Effector memory CD8-positive, alpha-beta T cell (primary cell): ENCODE data around the gene STARD3.

ENCODE experiments used
- ATAC-seq: fragments of 150-1000 bp; cut with Tn5 transposase; replicated peaks from 2 replicates; pipeline ENCODE4 v1.10.0; 2021; ENCODE audit warnings: mild to moderate bottlenecking, moderate library complexity
- DNase-seq, 3 experiments: peaks; one replicate each; pipeline ENCODE4 v3.0.0; 2021
- H3K27ac Mint-ChIP-seq, 2 donors: one replicate each; pipeline ENCODE4 v1.8.0; 2022; ENCODE audit warnings: mild to moderate bottlenecking in 2 of 2, mixed read lengths in 2 of 2, moderate library complexity in 2 of 2
- H3K27me3 Mint-ChIP-seq, 2 donors: one replicate each; pipeline ENCODE4 v1.8.0; 2022; ENCODE audit warnings: mixed read lengths in 2 of 2
- H3K36me3 Mint-ChIP-seq: one replicate; pipeline ENCODE4 v1.8.0; 2022; ENCODE audit warnings: mild to moderate bottlenecking, moderate library complexity, mixed read lengths; ENCODE audit not compliant: insufficient read depth
- H3K4me1 Mint-ChIP-seq, 2 donors: one replicate each; pipeline ENCODE4 v1.8.0; 2022; ENCODE audit warnings: low read depth in 2 of 2, mixed read lengths in 2 of 2
- H3K4me3 Mint-ChIP-seq, 2 donors: one replicate each; pipeline ENCODE4 v1.8.0; 2022; ENCODE audit warnings: mild to moderate bottlenecking in 2 of 2, mixed read lengths in 2 of 2, moderate library complexity in 2 of 2
- H3K9me3 Mint-ChIP-seq, 2 donors: one replicate each; pipeline ENCODE4 v1.8.0; 2022; ENCODE audit warnings: mixed read lengths in 2 of 2

The STARD3 gene

DNA sequence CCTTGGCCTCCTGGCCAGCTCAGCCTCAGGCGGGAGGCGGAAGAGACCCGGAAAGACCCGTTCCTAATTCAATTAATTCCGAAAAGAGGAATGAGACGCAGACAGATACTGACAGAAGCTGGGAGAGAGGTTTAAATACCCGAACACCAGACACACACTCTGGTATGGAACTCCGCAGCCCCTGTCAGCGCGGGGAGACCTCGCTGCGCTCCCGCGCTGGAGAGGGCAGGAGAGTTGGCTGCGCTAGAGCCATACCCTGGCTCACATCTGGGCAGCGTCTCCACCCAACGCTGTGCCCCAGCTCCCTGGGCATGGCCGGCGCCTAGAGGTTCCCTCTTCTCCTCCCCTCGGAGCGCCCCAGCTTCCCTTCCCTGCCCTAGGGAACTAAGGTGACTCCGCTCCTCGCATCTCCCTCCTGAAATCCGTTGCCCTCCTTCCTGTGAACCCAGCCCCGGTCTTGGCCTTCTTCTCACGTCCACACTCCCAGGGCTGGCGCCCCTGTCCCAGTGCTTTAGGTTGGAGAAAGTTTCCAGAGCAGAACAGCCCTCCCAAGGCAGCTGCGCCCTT is 37.2 kb upstream of the STARD3 start:
- H3K4me1 Mint-ChIP-seq: peaks cover 16 to 17% of the 10 kb centered on the region in 2 donors
- H3K27me3 Mint-ChIP-seq: peaks cover 88 to 97% of the 10 kb centered on the region in 2 donors
- no peak for ATAC-seq
- no peak overlapping the region for H3K27ac Mint-ChIP-seq
- H3K36me3 Mint-ChIP-seq: peaks cover 6% of the 10 kb centered on the region
- peak overlapping the region in 1 of 2 donors; percentile 51 for H3K4me3 Mint-ChIP-seq
- H3K9me3 Mint-ChIP-seq: no peaks in the 10 kb centered on the region
- DNase-seq: no peak

DNA sequence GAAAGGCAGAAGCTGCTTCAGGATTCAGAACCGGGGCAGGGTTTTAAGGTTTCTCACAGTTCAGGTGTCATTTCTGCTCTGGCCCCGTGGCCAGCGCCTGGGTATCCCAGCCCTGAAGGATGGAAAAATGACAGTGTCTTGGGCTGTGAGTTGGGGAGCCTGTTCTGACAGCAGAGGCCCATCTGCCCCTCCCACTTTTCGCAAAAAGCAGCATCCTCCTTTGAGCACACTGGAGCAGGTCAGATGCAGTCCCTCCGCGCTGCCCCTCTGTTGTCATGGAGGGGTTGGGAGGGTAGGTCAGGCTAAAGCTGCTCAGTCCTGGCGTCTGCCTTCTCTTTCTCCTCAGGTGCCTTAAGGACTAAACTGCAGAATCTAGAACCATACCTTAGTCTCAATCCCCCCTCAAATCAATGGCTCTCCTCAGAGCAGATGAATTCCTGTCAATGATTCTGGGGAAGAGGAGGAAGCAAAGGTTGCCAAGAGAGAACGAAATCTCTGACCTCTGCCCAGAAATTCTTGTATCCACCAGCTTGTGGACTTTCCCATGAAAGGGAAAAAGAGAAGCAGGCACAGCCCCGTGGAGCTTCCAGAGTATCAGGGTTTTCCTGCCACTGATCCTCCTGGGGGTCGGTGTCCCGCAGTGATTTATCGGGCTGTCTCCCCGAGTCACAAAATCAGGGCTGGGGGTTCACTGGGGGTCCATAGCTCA is 36.5 kb upstream of the STARD3 start:
- no peak overlapping the region for H3K27ac Mint-ChIP-seq
- peak overlapping the region in 1 of 2 donors; percentile 51 for H3K4me3 Mint-ChIP-seq
- DNase-seq: no peak
- peaks cover 6% of the 10 kb centered on the region for H3K36me3 Mint-ChIP-seq
- no peaks in the 10 kb centered on the region for H3K9me3 Mint-ChIP-seq
- no peak for ATAC-seq
- H3K27me3 Mint-ChIP-seq: peaks cover 88 to 97% of the 10 kb centered on the region in 2 donors
- H3K4me1 Mint-ChIP-seq: peaks cover 16 to 17% of the 10 kb centered on the region in 2 donors

DNA sequence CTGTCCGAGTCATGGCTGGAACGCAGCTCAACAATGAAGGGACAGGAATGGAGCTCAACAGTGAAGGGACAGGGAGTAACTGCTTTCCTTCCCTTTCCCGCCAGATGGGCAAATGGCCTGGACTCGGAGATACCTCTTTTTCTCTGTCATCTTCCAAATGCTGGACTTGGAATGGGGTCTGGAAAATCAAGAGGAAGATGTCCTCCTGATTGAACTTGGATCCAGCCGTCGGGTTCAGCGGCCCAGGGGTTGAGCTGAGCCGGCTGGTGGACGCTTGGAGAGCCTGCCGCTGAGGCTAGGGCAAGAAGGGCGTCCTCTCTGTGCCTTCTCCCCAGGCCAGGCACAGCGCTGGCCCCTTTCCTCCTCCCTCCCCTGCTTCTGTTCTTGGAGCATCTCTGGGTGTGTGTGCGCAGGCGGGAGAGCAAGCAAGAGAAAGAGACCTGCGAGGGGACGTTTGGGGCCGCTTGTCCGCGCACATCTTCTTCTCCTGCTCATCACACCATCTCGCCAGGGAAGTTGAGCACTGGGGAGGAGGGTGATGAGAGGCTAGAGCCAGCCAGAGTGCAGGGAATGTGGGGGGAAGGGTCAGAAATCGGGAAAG is 35.8 kb upstream of the STARD3 start:
- Mint-ChIP-seq H3K27ac (no peak overlapping the region), H3K4me3 (no peak overlapping the region), H3K36me3 (peaks cover 6% of the 10 kb centered on the region), H3K27me3 (peaks cover 81 to 97% of the 10 kb centered on the region in 2 donors), H3K4me1 (peaks cover 13 to 15% of the 10 kb centered on the region in 2 donors), H3K9me3 (no peaks in the 10 kb centered on the region)
- DNase-seq (no peak), ATAC-seq (no peak)

DNA sequence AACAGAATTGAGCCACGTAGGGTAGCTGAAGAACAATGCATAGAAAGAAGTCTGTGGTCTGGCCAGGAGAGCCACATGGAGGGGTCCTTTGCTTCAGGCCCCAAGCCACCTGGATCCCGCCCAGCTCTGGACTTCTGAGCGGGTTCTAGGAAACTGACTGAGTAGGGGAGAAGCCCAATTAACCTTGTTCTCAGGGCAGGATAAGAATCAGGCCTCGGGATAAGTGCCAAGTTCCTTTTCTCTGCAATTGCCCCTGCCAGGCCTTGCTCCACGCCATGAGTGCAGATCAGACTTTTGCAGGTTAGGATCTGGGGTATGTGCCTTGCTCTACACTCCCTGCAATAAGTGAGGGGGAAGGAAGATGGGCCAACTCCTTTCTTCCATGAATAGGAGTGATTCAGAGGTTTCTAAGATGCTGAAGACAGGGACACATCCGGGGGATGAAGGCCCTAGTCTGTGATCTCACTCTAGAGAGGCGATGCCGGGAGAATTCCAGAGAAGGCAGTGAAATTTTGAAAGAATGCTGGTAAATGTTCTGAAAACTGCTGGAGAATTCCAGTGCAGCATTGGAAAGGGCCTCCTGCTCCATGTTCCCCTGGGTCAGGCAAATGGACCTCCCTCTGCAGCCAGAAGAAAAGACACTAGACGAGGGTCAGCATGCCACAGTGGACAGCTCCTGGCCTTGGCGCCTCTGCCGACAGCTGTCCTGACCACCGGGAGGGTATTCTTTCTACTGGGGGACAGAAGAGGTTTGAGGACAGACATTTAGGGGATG is 35.0 kb upstream of the STARD3 start:
- H3K4me3 Mint-ChIP-seq: no peak overlapping the region
- DNase-seq (no peak), ATAC-seq (no peak)
- peaks cover 6% of the 10 kb centered on the region for H3K36me3 Mint-ChIP-seq
- H3K27ac Mint-ChIP-seq: no peak overlapping the region
- H3K4me1 Mint-ChIP-seq: peaks cover 9 to 15% of the 10 kb centered on the region in 2 donors
- no peaks in the 10 kb centered on the region for H3K9me3 Mint-ChIP-seq
- H3K27me3 Mint-ChIP-seq: peaks cover 73 to 97% of the 10 kb centered on the region in 2 donors

DNA sequence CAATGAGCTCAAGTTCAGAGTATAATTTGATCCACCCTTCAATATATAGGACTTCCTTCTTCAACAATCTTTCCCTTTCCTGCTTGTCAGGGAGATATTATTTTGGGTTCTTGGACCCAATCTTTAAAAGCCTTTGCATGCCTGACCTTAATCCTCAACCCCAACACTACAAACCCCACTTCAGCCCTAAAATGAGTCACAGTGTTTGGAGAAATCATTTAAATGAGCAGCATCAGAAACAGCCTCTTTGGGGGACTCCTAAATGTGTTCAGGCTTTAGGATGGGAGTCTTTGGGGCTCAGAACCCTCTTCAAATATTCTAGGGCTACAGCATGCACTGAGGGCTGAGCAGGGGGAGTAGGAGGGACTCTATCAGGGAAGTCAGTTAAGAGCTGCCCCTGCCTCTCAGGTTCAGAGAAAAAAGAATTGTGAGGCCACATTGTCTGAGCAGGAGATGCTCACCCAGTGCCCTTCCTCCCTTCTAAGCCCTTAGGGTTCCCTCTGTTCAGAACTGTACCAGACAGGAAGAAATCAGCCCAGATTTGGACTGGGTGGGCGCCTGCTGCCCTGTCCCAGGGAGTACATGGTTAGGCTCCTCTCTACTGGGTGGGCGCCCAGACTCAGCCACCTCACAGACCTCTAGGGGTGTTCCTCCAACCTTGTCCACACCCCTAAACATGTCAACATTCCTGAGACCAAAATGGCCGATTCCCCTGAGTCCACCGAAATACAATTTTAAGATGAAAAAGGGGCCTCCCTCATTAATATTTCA is 34.2 kb upstream of the STARD3 start:
- DNase-seq (no peak), ATAC-seq (no peak)
- Mint-ChIP-seq H3K36me3 (peaks cover 6% of the 10 kb centered on the region), H3K4me1 (peaks cover 12 to 18% of the 10 kb centered on the region in 2 donors), H3K9me3 (no peaks in the 10 kb centered on the region), H3K27me3 (peaks cover 73 to 97% of the 10 kb centered on the region in 2 donors), H3K4me3 (no peak overlapping the region), H3K27ac (no peak overlapping the region)

DNA sequence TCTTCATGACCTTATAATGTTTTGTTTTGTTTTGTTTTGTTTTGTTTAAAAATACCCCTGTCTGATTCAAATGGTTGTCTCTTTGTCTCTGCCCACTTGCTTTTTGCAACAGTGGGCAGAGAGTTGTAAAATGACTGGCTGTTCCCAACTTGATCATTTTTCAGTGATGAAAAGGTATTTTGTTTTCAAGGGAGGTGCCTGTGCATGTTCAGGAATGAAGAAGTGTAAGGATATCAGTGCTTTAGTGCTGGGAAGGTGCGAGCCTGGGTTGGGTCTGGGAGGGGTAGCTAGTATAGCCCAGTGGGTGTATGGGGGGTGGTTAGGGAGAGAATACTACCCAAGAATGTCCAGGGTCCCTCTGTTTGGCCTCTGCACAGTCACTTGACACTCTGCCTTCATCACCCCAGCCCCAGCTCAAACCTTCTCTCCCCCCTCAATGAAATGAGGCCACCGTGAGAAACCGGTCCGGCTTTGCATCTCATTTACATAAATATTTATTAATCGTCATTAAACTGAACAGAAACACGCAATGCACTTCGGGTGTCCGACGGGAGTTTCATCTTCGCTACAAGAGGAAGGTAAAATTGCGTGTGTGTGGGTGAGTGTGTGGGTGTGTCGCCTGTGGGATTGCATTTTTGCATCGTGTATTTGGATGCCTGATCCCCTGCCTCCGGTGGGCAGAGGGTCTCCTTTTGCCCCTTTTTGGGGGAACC is 33.5 kb upstream of the STARD3 start:
- ATAC-seq (no peak), DNase-seq (no peak)
- Mint-ChIP-seq H3K27ac (no peak overlapping the region), H3K27me3 (peaks cover 69 to 96% of the 10 kb centered on the region in 2 donors), H3K36me3 (peaks cover 6% of the 10 kb centered on the region), H3K4me3 (peak overlapping the region in 1 of 2 donors; percentile 38), H3K4me1 (peaks cover 12 to 16% of the 10 kb centered on the region in 2 donors), H3K9me3 (no peaks in the 10 kb centered on the region)

DNA sequence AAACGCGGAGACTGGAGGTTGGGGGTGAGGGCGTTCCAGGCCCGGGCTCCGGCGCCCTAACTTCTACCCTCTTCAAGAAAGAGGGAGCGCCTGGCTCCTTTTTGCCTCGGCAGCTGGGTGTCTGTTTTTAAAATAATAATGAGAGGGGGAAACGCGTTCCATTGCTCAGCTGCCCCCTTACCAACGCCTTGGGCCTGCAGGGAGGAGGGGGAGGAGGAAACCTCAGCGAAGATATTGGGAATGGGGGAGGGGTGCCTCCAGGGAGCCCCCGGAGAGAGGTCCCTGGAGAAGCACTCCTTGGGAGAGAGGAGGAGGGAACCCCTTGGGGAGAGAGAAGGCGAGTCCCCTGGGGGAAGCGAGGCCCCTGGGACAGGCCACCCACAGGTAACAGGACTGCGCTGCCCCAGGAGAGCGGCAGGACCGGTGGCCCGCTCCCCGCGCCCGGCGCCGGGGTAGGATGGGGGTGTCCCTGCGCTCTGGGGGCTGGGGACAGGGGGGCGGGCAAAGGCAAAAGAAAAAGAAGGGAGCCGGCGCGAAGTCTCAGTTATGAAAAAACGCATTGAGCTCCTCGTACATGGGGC is 31.9 kb upstream of the STARD3 start:
- Mint-ChIP-seq H3K27ac (no peak overlapping the region), H3K4me3 (peak overlapping the region; percentile 17 to 31)

DNA sequence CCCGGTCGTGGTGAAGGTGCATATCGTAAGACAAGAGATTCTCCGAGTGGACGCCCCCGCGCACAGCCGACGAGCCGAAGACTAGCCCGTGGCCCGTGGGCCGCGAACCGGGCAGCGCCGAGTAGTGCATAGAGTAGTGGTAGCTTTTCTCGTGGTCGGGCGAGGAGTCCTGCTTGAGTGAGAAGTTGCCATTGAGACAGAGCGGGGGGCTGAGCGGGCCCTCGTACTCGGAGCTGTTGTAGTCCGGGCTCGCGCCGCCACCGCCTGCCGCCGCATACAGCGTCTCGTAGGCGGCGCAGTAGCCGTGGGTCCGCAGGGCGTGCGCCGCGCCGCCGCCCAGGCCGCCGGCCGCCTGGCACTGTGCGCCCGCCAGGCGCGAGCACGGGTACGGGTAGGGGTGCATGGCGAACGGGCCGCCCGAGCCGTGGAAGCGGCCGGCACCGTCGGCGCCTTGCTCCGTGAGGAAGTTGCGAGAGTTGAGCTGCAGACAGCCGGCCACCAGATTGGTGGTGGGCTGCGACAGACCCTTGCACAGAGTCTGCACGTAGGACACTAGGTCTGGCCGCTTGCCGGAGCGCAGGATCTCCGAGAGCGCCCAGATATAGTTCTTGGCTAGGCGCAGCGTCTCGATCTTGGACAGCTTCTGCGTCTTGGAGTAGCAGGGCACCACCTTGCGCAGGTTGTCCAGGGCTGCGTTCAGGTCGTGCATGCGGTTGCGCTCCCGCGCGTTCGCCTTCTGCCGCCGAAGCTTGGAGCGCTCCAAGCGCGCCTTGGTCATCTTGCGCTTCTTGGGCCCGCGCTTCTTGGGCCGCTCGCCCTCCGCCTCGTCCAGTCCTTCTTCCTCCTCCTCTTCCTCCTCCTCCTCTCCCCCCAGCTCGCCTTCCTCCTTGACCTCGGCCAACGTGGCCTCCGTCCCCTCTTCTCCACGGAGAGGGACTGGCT is 31.2 kb upstream of the STARD3 start:
- H3K4me3 Mint-ChIP-seq: peak overlapping the region; percentile 48 to 53
- peaks cover 2% of the 10 kb centered on the region for H3K36me3 Mint-ChIP-seq
- H3K9me3 Mint-ChIP-seq: no peaks in the 10 kb centered on the region
- DNase-seq (no peak), ATAC-seq (peak; percentile 52)
- peaks cover 12% of the 10 kb centered on the region in 2 donors for H3K4me1 Mint-ChIP-seq
- no peak overlapping the region for H3K27ac Mint-ChIP-seq
- peaks cover 63 to 89% of the 10 kb centered on the region in 2 donors for H3K27me3 Mint-ChIP-seq

More for the DNA sequence above, 31.9 kb upstream of the STARD3 start:
- peaks cover 12% of the 10 kb centered on the region in 2 donors for H3K4me1 Mint-ChIP-seq
- peaks cover 70 to 96% of the 10 kb centered on the region in 2 donors for H3K27me3 Mint-ChIP-seq
- DNase-seq: no peak
- H3K9me3 Mint-ChIP-seq: no peaks in the 10 kb centered on the region
- no peak for ATAC-seq
- H3K36me3 Mint-ChIP-seq: peaks cover 6% of the 10 kb centered on the region

DNA sequence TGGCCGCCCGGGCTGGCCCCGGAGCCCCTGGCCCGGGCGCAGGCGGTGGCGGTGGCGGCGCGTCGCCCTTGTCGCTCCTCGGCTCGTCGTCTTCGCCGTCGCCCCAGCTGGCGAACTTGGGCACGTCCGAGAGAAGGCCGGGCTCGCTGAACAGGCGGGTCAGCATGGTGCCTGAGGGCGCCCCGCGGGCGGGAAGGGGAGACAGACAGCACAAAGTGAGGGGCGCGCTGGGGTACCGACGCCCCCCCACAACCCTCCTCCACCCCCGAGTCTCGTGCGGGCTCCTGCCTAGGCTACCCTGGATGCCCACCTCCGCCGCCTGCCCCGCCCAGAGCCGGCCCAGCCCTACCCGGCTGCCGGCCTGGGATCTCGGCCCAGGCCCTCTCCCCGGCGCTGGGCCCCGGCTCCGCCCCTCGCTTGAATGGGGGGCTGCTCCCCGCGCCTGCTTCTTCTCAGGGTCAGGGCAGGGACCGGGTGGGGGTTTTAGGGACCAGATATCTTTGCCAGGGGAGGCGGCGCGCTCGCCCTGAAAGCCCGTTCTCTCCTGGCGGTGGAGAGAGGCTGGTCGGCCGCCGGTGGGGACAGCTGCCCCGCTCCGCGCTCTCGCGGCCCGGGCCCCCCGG is 30.4 kb upstream of the STARD3 start:
- H3K4me1 Mint-ChIP-seq: peaks cover 12% of the 10 kb centered on the region in 2 donors
- H3K9me3 Mint-ChIP-seq: no peaks in the 10 kb centered on the region
- H3K36me3 Mint-ChIP-seq: peaks cover 2% of the 10 kb centered on the region
- H3K27ac Mint-ChIP-seq: no peak overlapping the region
- DNase-seq (no peak), ATAC-seq (peak; percentile 11)
- peaks cover 56 to 88% of the 10 kb centered on the region in 2 donors for H3K27me3 Mint-ChIP-seq
- peak overlapping the region; percentile 42 to 56 for H3K4me3 Mint-ChIP-seq

DNA sequence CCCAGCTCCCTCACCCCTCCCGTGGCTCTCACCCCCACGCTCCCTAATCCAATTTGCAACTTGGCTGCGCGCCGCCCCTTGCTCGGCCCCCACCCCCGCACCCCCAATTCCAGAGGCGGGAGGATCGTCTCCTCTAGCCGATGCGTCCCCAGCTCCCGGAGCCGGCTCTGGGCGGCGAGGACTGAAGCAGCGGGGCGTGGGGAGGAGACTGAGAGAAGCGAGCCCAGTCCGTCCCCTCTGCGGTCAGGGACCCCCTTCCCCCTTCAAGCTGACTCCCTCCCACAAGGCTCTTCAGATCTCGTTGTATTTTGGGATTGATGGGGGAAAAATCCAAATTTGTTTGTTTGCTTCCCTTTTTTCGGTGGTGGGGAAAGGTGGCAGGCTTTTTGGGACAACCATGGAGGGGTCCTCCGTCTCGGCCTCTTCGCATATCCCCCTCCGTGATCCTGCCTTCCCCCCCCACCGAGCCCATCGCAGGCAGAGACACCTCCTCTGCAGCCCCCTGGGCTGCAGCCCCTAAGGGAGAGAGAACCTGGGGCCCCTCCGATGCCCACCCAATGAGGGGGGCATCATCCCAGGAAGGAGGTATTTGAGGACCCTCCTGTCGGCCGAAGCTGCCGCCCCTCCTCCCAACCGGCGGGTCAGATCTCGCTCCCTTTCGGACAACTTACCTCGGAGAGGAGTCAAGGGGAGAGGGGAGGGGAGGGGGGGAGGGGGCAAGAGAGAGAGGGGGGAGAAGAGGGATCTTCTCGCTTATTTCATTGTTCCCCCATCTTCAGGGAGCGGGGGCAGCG is 29.7 kb upstream of the STARD3 start:
- ATAC-seq (no peak), DNase-seq (no peak)
- H3K27ac Mint-ChIP-seq: no peak overlapping the region
- peak overlapping the region; percentile 42 to 56 for H3K4me3 Mint-ChIP-seq
- H3K4me1 Mint-ChIP-seq: peaks cover 12% of the 10 kb centered on the region in 2 donors
- H3K27me3 Mint-ChIP-seq: peaks cover 49 to 84% of the 10 kb centered on the region in 2 donors
- H3K36me3 Mint-ChIP-seq: no peaks in the 10 kb centered on the region
- no peaks in the 10 kb centered on the region for H3K9me3 Mint-ChIP-seq
